ENCODE measurements around the gene KCNQ2.
A peak's percentile ranks its signal among the peaks of the same experiment; 100 is the strongest.

Gene KCNQ2

DNA sequence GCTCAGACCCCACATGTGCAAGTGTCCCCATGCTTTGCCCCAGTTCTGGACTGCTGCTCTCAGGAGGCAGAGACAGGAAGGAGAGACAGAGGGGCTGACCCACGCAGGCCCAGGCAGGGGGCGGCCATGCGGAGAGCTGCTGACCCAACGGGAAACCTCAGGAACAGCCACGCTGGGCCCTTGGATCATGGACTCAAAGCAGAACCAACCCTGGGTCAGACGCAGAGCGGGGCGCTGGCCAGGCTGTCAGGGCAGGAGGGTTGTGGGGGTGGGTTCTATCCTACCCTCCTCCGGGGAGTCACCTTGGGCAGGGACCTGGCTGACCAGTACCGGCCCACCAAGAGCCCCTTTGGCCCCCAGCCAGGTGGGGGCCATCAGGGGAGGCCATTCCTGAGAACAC, 2.0 kb downstream of the KCNQ2 start:
- TF ChIP-seq, protein P1, sequence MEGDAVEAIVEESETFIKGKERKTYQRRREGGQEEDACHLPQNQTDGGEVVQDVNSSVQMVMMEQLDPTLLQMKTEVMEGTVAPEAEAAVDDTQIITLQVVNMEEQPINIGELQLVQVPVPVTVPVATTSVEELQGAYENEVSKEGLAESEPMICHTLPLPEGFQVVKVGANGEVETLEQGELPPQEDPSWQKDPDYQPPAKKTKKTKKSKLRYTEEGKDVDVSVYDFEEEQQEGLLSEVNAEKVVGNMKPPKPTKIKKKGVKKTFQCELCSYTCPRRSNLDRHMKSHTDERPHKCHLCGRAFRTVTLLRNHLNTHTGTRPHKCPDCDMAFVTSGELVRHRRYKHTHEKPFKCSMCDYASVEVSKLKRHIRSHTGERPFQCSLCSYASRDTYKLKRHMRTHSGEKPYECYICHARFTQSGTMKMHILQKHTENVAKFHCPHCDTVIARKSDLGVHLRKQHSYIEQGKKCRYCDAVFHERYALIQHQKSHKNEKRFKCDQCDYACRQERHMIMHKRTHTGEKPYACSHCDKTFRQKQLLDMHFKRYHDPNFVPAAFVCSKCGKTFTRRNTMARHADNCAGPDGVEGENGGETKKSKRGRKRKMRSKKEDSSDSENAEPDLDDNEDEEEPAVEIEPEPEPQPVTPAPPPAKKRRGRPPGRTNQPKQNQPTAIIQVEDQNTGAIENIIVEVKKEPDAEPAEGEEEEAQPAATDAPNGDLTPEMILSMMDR (conservative IDR thresholded peaks at IDR 0.05), result no peak
- no peak for TF ChIP-seq ZFX (IDR thresholded peaks at IDR 0.05)

DNA sequence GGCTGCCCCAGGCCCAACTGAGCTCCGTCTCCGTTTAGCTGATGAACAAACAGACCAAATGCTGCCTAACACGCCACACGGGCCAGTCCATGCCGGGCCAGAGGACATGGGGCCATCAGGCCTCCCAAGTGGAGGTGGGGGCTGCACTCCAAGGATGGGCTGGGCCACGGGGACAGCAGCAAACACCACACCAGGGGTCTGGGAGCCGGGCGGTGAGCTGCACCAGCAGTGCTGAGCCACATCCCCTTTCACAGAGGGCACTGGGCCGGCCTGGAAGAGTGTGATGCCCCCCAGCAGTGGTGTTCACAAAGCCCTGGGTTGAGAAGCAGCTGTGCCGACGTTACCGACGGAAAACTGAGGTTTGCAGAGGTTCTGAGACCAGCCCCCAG, 2.7 kb downstream of the KCNQ2 start:
- TF ChIP-seq, protein P1 (conservative IDR thresholded peaks at IDR 0.05), result no peak
- TF ChIP-seq ZFX (IDR thresholded peaks at IDR 0.05), result no peak
- no peak overlapping the region for H3K27ac ChIP-seq

More for the DNA sequence above, 2.0 kb downstream of the KCNQ2 start:
- H3K27ac ChIP-seq, result no peak overlapping the region

- no peak overlapping the region for H3K27ac ChIP-seq
- TF ChIP-seq, protein P1 (conservative IDR thresholded peaks at IDR 0.05), result no peak
- TF ChIP-seq ZFX (IDR thresholded peaks at IDR 0.05), result no peak
These were observed 3.3 kb downstream of the KCNQ2 start for GRCh38 chr20:63469019-63469712.

GRCh38 chr20:63468421-63468820, 4.0 kb downstream of the KCNQ2 start:
- TF ChIP-seq, protein P1 (conservative IDR thresholded peaks at IDR 0.05), result no peak
- no peak for TF ChIP-seq ZFX (IDR thresholded peaks at IDR 0.05)
- no peak overlapping the region for H3K27ac ChIP-seq

DNA sequence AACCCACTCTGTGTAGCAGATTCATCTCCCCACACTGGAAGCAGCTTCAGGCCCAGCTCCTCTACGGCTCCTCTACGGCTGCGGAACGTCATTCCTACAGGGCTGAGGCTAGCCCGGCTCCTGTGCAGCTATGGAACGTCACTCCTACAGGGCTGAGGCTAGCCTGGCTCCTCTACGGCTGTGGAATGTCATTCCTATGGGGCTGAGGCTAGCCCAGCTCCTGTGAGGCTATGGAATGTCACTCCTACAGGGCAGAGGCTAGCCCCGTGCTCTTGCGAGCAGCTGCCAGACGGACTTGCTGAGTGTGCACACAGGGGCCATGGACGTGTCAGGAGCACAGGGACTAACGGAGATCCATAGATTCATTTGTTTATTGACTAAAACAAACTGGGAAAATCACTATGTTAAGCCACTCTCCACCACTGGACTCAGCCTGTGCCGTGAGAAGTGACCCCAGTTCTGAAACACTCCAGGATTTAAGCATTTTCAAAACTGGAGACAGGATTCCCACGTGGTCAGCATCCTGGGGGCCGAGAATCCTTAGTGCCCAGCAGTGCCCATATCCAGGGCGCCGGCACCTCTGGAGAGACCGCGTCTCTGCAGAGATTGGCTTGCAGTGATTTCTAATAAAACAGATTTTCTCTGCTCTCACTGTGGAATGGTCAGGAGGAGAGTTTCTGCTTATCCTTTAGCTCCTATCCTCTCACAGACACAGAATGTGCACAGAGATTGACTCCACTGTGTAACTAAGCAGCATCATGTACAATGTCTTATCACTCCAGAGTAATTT, 5.0 kb downstream of the KCNQ2 start:
- H3K27ac ChIP-seq, result no peak overlapping the region
- no peak for TF ChIP-seq ZFX (IDR thresholded peaks at IDR 0.05)
- TF ChIP-seq, protein P1 (conservative IDR thresholded peaks at IDR 0.05), result no peak

- peak overlapping the region; percentile 77 for H3K27ac ChIP-seq
- TF ChIP-seq, protein P1 (conservative IDR thresholded peaks at IDR 0.05), result no peak
- no peak for TF ChIP-seq ZFX (IDR thresholded peaks at IDR 0.05)
These were observed 5.6 kb downstream of the KCNQ2 start for GRCh38 chr20:63466861-63467260.

DNA sequence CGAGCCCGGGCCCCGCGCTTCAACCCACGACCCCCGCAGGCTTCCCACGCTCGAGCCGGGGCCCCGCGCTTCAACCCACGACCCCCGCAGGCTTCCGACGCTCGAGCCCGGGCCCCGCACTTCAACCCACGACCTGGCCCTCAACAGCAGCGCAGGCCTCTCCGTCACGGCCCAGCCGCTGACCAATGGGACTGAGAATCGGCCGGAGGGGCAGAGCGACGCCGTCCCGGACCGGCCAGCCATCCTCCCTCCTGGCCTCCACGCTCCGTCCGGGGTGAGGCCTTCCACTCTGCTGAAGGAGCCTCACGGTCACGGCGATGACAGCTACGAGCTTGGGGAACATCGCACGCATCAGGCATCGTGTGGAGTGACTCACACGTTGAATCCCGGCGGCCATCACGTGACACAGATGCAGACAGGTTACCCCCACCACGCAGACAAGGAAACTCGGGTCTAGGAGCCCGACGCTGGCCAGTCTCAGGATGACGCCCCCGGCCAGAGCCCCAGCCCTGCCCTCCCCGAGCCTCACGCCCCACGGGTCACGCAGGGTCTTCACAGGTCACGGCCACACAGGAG, 6.1 kb downstream of the KCNQ2 start:
- TF ChIP-seq, protein P1 (conservative IDR thresholded peaks at IDR 0.05), result no peak
- TF ChIP-seq ZFX (IDR thresholded peaks at IDR 0.05), result peak; percentile 64; the same call in 1 of the 2 replicates
- H3K27ac ChIP-seq, result peak overlapping the region; percentile 77
